Measurements from ENCODE around the gene REEP3. TPM values are rescaled to one million over a fixed set of nuclear protein-coding genes. Genes with fewer than 3 reads are reported as not detected.

REEP3 gene
- total RNA-seq, 1 donor from 2014 or later: 33.1 TPM

DNA sequence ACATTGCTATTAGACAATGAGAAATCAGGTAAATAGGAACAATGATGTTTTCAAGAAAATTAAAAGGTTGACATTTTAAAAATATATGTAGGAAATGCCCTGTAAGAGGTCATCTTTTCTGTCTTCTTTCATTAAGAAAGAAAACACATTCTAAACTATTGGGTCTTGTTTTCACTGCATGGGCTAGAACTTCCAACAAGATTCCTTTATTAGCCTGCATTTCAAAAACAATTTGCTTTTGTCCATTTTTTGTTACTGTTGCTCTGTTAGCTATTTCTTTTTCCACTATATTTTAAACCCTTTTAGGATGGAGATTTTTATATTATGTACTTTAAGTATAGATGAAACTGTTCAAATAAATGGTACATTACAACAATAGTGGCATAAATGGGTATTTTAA is 9.2 kb downstream of the REEP3 start:
- Mint-ChIP-seq H3K4me3 (no peak overlapping the region), H3K27me3 (ENCODE audit: low read depth) (no peaks in the 10 kb centered on the region), H3K36me3 (peaks cover 12% of the 10 kb centered on the region), H3K4me1 (no peaks in the 10 kb centered on the region), H3K9me3 (no peaks in the 10 kb centered on the region), H3K27ac (no peak overlapping the region)
- DNase-seq (ENCODE audit: low spot score in 2 of 2, unreplicated experiment in 2 of 2): no peak
- no peak for TF ChIP-seq CTCF (IDR thresholded peaks at IDR 0.05; ENCODE audit: unreplicated experiment)

- no peak for DNase-seq (ENCODE audit: low spot score in 2 of 2, unreplicated experiment in 2 of 2)
- no peaks in the 10 kb centered on the region for H3K27me3 Mint-ChIP-seq (ENCODE audit: low read depth)
- no peak overlapping the region for H3K4me3 Mint-ChIP-seq
- H3K4me1 Mint-ChIP-seq: no peaks in the 10 kb centered on the region
- no peak overlapping the region for H3K27ac Mint-ChIP-seq
- peaks cover 3% of the 10 kb centered on the region for H3K9me3 Mint-ChIP-seq
- TF ChIP-seq CTCF (IDR thresholded peaks at IDR 0.05; ENCODE audit: unreplicated experiment): no peak
- no peaks in the 10 kb centered on the region for H3K36me3 Mint-ChIP-seq
These were observed 13.5 kb downstream of the REEP3 start for GRCh38 chr10:63534723-63535122.

GRCh38 chr10:63536698-63537097 is 15.5 kb downstream of the REEP3 start:
- Mint-ChIP-seq H3K36me3 (no peaks in the 10 kb centered on the region), H3K27ac (no peak overlapping the region), H3K27me3 (ENCODE audit: low read depth) (no peaks in the 10 kb centered on the region), H3K9me3 (peaks cover 3% of the 10 kb centered on the region), H3K4me1 (peaks cover 7% of the 10 kb centered on the region), H3K4me3 (no peak overlapping the region)
- no peak for TF ChIP-seq CTCF (IDR thresholded peaks at IDR 0.05; ENCODE audit: unreplicated experiment)
- DNase-seq (ENCODE audit: low spot score in 2 of 2, unreplicated experiment in 2 of 2): no peak

DNA sequence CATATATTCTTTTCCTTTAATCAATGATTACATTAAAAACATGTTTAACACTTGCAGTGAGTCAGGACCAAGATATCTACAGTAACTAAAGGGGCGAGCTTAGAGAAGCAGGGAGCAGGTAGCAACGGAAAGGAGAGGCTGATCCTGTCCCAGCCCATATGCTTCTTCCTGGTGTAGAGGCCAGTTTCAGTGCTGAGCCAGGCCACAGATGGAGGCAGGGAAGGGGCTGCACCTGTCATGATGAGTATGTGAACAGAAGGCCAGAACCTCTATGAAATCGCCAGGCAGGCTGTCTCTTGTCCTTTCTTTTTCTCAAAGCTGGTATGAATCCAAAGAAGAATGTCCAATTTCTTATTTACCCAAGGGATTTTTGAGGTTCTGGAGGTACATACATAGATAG is 16.3 kb downstream of the REEP3 start:
- H3K27ac Mint-ChIP-seq: no peak overlapping the region
- DNase-seq (ENCODE audit: low spot score in 2 of 2, unreplicated experiment in 2 of 2): no peak
- H3K36me3 Mint-ChIP-seq: no peaks in the 10 kb centered on the region
- TF ChIP-seq CTCF (IDR thresholded peaks at IDR 0.05; ENCODE audit: unreplicated experiment): no peak
- H3K4me3 Mint-ChIP-seq: no peak overlapping the region
- H3K4me1 Mint-ChIP-seq: peaks cover 7% of the 10 kb centered on the region
- H3K9me3 Mint-ChIP-seq: peaks cover 3% of the 10 kb centered on the region
- H3K27me3 Mint-ChIP-seq (ENCODE audit: low read depth): no peaks in the 10 kb centered on the region

DNA sequence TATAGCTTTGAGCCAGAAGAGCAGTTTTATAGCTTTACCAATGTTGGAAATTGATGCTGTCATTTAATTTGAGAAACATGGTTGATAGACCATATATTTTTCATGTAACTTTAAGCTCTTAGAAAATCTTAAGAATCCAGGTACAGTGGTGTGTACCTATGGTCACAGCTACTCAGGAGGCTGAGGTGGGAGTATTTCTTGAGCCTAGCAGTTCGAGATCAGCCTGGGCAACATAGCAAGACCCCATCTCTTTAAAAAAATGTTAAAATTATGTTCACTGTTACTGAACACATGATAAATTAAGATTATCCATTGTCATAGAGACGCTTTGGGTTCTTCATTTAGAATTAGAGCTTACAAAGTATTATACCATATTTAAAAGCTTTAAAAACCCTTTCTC is 18.2 kb downstream of the REEP3 start:
- H3K9me3 Mint-ChIP-seq: peaks cover 3% of the 10 kb centered on the region
- no peak overlapping the region for H3K27ac Mint-ChIP-seq
- no peak overlapping the region for H3K4me3 Mint-ChIP-seq
- peaks cover 18% of the 10 kb centered on the region for H3K4me1 Mint-ChIP-seq
- no peak for DNase-seq (ENCODE audit: low spot score in 2 of 2, unreplicated experiment in 2 of 2)
- no peaks in the 10 kb centered on the region for H3K36me3 Mint-ChIP-seq
- no peak for TF ChIP-seq CTCF (IDR thresholded peaks at IDR 0.05; ENCODE audit: unreplicated experiment)
- H3K27me3 Mint-ChIP-seq (ENCODE audit: low read depth): no peaks in the 10 kb centered on the region

- Mint-ChIP-seq H3K9me3 (peaks cover 3% of the 10 kb centered on the region), H3K4me1 (peaks cover 20% of the 10 kb centered on the region), H3K36me3 (no peaks in the 10 kb centered on the region), H3K27ac (peak overlapping the region; percentile 73), H3K27me3 (ENCODE audit: low read depth) (no peaks in the 10 kb centered on the region), H3K4me3 (no peak overlapping the region)
- TF ChIP-seq CTCF (IDR thresholded peaks at IDR 0.05; ENCODE audit: unreplicated experiment): no peak
- DNase-seq (ENCODE audit: low spot score in 2 of 2, unreplicated experiment in 2 of 2): no peak
These were observed 18.8 kb downstream of the REEP3 start for GRCh38 chr10:63539994-63540393.

Data from mesothelial cell of epicardium (in vitro differentiated cells).